ENCODE measurements around the gene ATP1B3. TPM values are rescaled to one million over a fixed set of nuclear protein-coding genes. Genes with fewer than 3 reads are reported as not detected.

Gene ATP1B3
- total and polyA plus RNA-seq, 10 of the 15 experiments (the other 5 are each of a cell fraction or from before 2014, with no cell fraction given): 41.4 to 200 (median 94.0) TPM

Small RNA genes within 50 kb of the gene (small RNA-seq; reads per million reads assigned to genes)
- not detected for gene HMGN2P25
- gene RNU6-509P: not detected

Other genes starting within 250 kb of the ATP1B3 start
- 36.0 and 40.8 TPM in 2 replicates for gene RNF7, start 138.3 kb upstream of the ATP1B3 start, total RNA-seq (2014; rRNA removed)
- 50.2 and 52.1 TPM in 2 replicates for gene RNF7, start 138.3 kb upstream of the ATP1B3 start, total RNA-seq (2014; rRNA removed; fragmentation: Illumina TruSeq; extraction: Trizol)
- 71.4 TPM in 2 replicates for gene RNF7, start 138.3 kb upstream of the ATP1B3 start, total RNA-seq (2021)
- gene RNF7, start 138.3 kb upstream of the ATP1B3 start, polyA plus RNA-seq (2011; rRNA removed): 81.5 and 110 TPM in 2 replicates
- gene RNF7, start 138.3 kb upstream of the ATP1B3 start, polyA plus RNA-seq (2014; fragmentation: Illumina TruSeq; extraction: Trizol): 38.4 and 50.3 TPM in 2 replicates
- gene RNF7, start 138.3 kb upstream of the ATP1B3 start, polyA plus RNA-seq (2014; fragmentation: Nextera tagmentation; extraction: Ambion mirVana): 10 to 100 TPM; 83.8 to 98.6 TPM
- 43.6 and 51.6 TPM in 2 replicates for gene RNF7, start 138.3 kb upstream of the ATP1B3 start, polyA plus RNA-seq (2014; rRNA removed)
- 100 to 1,000 TPM; 141 to 146 TPM for gene RNF7, start 138.3 kb upstream of the ATP1B3 start, polyA plus RNA-seq (2016; fragmentation: Nextera tagmentation; extraction: Ambion mirVana)
- not detected in 2 replicates for gene GRK7, start 113.2 kb upstream of the ATP1B3 start, total RNA-seq (2014; rRNA removed)
- not detected in 2 replicates for gene GRK7, start 113.2 kb upstream of the ATP1B3 start, total RNA-seq (2014; rRNA removed; fragmentation: Illumina TruSeq; extraction: Trizol)
- gene GRK7, start 113.2 kb upstream of the ATP1B3 start, total RNA-seq (2021): not detected in 2 replicates
- gene GRK7, start 113.2 kb upstream of the ATP1B3 start, polyA plus RNA-seq (2011; rRNA removed): not detected in 2 replicates
- gene GRK7, start 113.2 kb upstream of the ATP1B3 start, polyA plus RNA-seq (2014; fragmentation: Illumina TruSeq; extraction: Trizol): not detected in 2 replicates
- not detected for gene GRK7, start 113.2 kb upstream of the ATP1B3 start, polyA plus RNA-seq (2014; fragmentation: Nextera tagmentation; extraction: Ambion mirVana)
- gene GRK7, start 113.2 kb upstream of the ATP1B3 start, polyA plus RNA-seq (2014; rRNA removed): not detected in 2 replicates
- not detected for gene GRK7, start 113.2 kb upstream of the ATP1B3 start, polyA plus RNA-seq (2016; fragmentation: Nextera tagmentation; extraction: Ambion mirVana)

Measured in GM12878 (cell line).